ENCODE data around the gene MRPL28.

GRCh38 chr16:375927-376816, 5.8 kb upstream of the MRPL28 start:
- no peak for TF ChIP-seq CTCF (IDR thresholded peaks at IDR 0.05)
- TF ChIP-seq POLR2A (IDR thresholded peaks at IDR 0.05): no peak
